ENCODE results near the gene KIF1B. TPM values are rescaled to one million over a fixed set of nuclear protein-coding genes. Genes with fewer than 3 reads are reported as not detected.

The KIF1B gene
- total RNA-seq, 4 donors from 2014 or later = 46.0 to 88.0 (median 51.2) TPM

GRCh38 chr1:10225573-10225972 is 15.2 kb downstream of the KIF1B start:
- Histone ChIP-seq H3K4me3 (no peak overlapping the region), H3K27ac (no peak overlapping the region), H3K27me3 (no peaks in the 10 kb centered on the region), H3K4me1 (peaks cover 4% of the 10 kb centered on the region), H3K9me3 (no peaks in the 10 kb centered on the region), H3K36me3 (no peaks in the 10 kb centered on the region)
- WGBS = 71% methylated on average over 1 of the region's 1 CpG
- no peak for TF ChIP-seq EP300 (IDR thresholded peaks at IDR 0.05)
- TF ChIP-seq CTCF (IDR thresholded peaks at IDR 0.05) = no peak
- no peak for TF ChIP-seq POLR2AphosphoS5 (IDR thresholded peaks at IDR 0.05)
- no peak for TF ChIP-seq POLR2A (IDR thresholded peaks at IDR 0.05)
- DNase-seq (ENCODE audit: low spot score in 2 of 2) = no peak

- H3K27me3 ChIP-seq = no peaks in the 10 kb centered on the region
- no peaks in the 10 kb centered on the region for H3K4me1 ChIP-seq
- WGBS = 91% methylated on average over 2 of the region's 2 CpGs
- H3K9me3 ChIP-seq = no peaks in the 10 kb centered on the region
- TF ChIP-seq CTCF (IDR thresholded peaks at IDR 0.05) = no peak
- TF ChIP-seq EP300 (IDR thresholded peaks at IDR 0.05) = no peak
- TF ChIP-seq POLR2A (IDR thresholded peaks at IDR 0.05) = no peak
- no peak for TF ChIP-seq POLR2AphosphoS5 (IDR thresholded peaks at IDR 0.05)
- H3K36me3 ChIP-seq = peaks cover 4% of the 10 kb centered on the region
- H3K4me3 ChIP-seq = no peak overlapping the region
- no peak overlapping the region for H3K27ac ChIP-seq
- DNase-seq (ENCODE audit: low spot score in 2 of 2) = no peak
Observed at GRCh38 chr1:10228528-10228927, 18.2 kb downstream of the KIF1B start.

GRCh38 chr1:10229903-10230302 is 19.5 kb downstream of the KIF1B start:
- Histone ChIP-seq H3K36me3 (peaks cover 14% of the 10 kb centered on the region), H3K27me3 (no peaks in the 10 kb centered on the region), H3K4me3 (no peak overlapping the region), H3K27ac (no peak overlapping the region), H3K4me1 (no peaks in the 10 kb centered on the region), H3K9me3 (no peaks in the 10 kb centered on the region)
- no peak for DNase-seq (ENCODE audit: low spot score in 2 of 2)
- WGBS = 94% methylated on average over 5 of the region's 5 CpGs
- no peak for TF ChIP-seq CTCF (IDR thresholded peaks at IDR 0.05)
- TF ChIP-seq EP300 (IDR thresholded peaks at IDR 0.05) = no peak
- no peak for TF ChIP-seq POLR2A (IDR thresholded peaks at IDR 0.05)
- no peak for TF ChIP-seq POLR2AphosphoS5 (IDR thresholded peaks at IDR 0.05)

GRCh38 chr1:10232163-10232562 is 21.8 kb downstream of the KIF1B start:
- no peak overlapping the region for H3K4me3 ChIP-seq
- no peaks in the 10 kb centered on the region for H3K4me1 ChIP-seq
- peaks cover 20% of the 10 kb centered on the region for H3K36me3 ChIP-seq
- H3K27ac ChIP-seq = no peak overlapping the region
- TF ChIP-seq POLR2AphosphoS5 (IDR thresholded peaks at IDR 0.05) (no peak), EP300 (IDR thresholded peaks at IDR 0.05) (no peak)
- H3K9me3 ChIP-seq = no peaks in the 10 kb centered on the region
- DNase-seq (ENCODE audit: low spot score in 2 of 2) = no peak
- no peaks in the 10 kb centered on the region for H3K27me3 ChIP-seq
- 54% methylated on average over 5 of the region's 5 CpGs for WGBS

GRCh38 chr1:10236405-10237156 is 26.2 kb downstream of the KIF1B start:
- TF ChIP-seq CTCF (IDR thresholded peaks at IDR 0.05) = no peak
- TF ChIP-seq POLR2AphosphoS5 (IDR thresholded peaks at IDR 0.05) = no peak
- no peak for TF ChIP-seq EP300 (IDR thresholded peaks at IDR 0.05)
- TF ChIP-seq POLR2A (IDR thresholded peaks at IDR 0.05) = no peak
- Histone ChIP-seq H3K27ac (no peak overlapping the region), H3K9me3 (no peaks in the 10 kb centered on the region), H3K4me1 (no peaks in the 10 kb centered on the region), H3K4me3 (no peak overlapping the region), H3K27me3 (no peaks in the 10 kb centered on the region), H3K36me3 (peaks cover 20% of the 10 kb centered on the region)
- no peak for DNase-seq (ENCODE audit: low spot score in 2 of 2)
- WGBS = 61% methylated on average over 2 of the region's 2 CpGs
